ENCODE results near the gene CSAD.

DNA sequence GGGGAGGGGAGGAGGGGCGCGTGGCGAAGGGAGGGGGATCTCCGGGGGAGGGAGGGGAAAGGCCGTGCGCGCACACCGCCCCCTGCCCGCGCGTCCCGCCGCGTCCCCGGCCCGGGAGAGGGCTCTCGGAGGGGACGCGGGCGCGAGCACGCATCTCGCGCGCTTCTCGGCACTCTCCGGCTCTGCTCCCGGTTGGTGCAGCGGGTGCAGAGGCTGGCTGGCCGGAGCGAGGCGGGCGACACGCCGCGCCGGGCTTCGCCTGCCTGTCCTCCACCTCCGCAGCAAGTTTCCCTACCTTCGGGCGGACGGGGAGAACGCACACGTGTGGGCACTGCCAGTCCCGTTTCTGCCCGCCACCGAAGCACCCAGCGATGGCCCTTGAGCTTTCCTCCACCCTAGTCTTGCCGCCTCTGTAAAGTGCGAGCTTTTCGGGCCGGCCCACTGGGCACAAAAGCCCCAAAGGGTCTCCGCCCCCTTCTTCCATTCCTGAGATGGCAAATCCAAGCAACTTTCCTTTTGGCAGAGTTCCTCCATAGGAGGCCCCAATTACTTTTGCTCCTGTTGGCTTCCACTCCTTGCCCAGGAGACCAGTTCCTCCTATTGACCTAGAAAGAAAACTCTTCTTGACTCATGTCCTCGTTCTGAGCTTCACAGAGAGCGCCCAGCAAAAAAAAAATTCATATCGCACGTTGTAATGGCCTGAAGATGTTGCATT lies 363 bp upstream of the CSAD start:
- TF ChIP-seq POLR2A (IDR thresholded peaks at IDR 0.05) = no peak
- TF ChIP-seq, protein P1, sequence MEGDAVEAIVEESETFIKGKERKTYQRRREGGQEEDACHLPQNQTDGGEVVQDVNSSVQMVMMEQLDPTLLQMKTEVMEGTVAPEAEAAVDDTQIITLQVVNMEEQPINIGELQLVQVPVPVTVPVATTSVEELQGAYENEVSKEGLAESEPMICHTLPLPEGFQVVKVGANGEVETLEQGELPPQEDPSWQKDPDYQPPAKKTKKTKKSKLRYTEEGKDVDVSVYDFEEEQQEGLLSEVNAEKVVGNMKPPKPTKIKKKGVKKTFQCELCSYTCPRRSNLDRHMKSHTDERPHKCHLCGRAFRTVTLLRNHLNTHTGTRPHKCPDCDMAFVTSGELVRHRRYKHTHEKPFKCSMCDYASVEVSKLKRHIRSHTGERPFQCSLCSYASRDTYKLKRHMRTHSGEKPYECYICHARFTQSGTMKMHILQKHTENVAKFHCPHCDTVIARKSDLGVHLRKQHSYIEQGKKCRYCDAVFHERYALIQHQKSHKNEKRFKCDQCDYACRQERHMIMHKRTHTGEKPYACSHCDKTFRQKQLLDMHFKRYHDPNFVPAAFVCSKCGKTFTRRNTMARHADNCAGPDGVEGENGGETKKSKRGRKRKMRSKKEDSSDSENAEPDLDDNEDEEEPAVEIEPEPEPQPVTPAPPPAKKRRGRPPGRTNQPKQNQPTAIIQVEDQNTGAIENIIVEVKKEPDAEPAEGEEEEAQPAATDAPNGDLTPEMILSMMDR (IDR thresholded peaks at IDR 0.05 in 8 of 11, conservative IDR thresholded peaks at IDR 0.05 in 3 of 11) = peak in 4 of 11 experiments; percentile 27 to 54 (median 29)
